ENCODE data around the gene LIPI. TPM values are rescaled to one million over a fixed set of nuclear protein-coding genes. Genes with fewer than 3 reads are reported as not detected.

LIPI gene
- total and polyA plus RNA-seq, 10 of the 15 experiments (the other 5 are each of a cell fraction or from before 2014, with no cell fraction given), result 0.05 to 0.32 (median 0.10) TPM; not detected in 5

- Histone ChIP-seq H2AFZ (ENCODE audit: control insufficient read depth, low read depth, low read length) (no peak overlapping the region), H3K9ac (ENCODE audit: control insufficient read depth, insufficient read depth, low read length) (no peak overlapping the region), H3K36me3 (ENCODE audit: control insufficient read depth in 2 of 2, insufficient read depth in 2 of 2, low read length in 1 of 2) (no peaks in the 10 kb centered on the region), H3K27me3 (replicated peaks in 1 of 2; ENCODE audit: control insufficient read depth in 2 of 2, insufficient read depth in 2 of 2, low read length in 1 of 2) (no peaks in the 10 kb centered on the region), H3K4me2 (ENCODE audit: control insufficient read depth, insufficient read depth) (no peak overlapping the region), H3K79me2 (ENCODE audit: control insufficient read depth, insufficient read depth, low read length) (no peaks in the 10 kb centered on the region), H3K4me1 (ENCODE audit: control insufficient read depth, insufficient read depth, low read length) (no peaks in the 10 kb centered on the region), H3K9me3 (replicated peaks; ENCODE audit: control insufficient read depth, insufficient read depth, low read length) (peaks cover 4% of the 10 kb centered on the region; the same call in 1 of the 3 replicates), H3K27ac (ENCODE audit: control insufficient read depth, insufficient read depth) (no peak overlapping the region), H3K4me3 (no peak overlapping the region), H4K20me1 (ENCODE audit: control insufficient read depth, insufficient read depth) (no peaks in the 10 kb centered on the region)
- no peak for DNase-seq (ENCODE audit: low read depth, low spot score)
- SMC1A ChIA-PET (ENCODE audit: uncharacterized antibody, unreplicated experiment), result no interaction called here
- no peak for FAIRE-seq
- no peak for ATAC-seq
- intact Hi-C loops (cut with micrococcal nuclease; ENCODE audit: unreplicated experiment), result no loop called here
- CTCF ChIA-PET, result interaction anchor here (1.1 kb wide), 1 partner anchor 42 kb away, joined by 3 read pairs; no protein-coding TSS in a partner anchor
- 98% methylated on average over 40 of the region's 40 CpGs for WGBS (ENCODE audit: insufficient coverage, insufficient replicate concordance, low lambda C conversion rate, missing lambda C conversion rate)
- BruUV-seq (replicated peaks), result no TSS peak
- RAD21 ChIA-PET (ENCODE audit: unreplicated experiment), result no interaction called here
- POLR2A ChIA-PET, result no interaction called here
- in situ Hi-C loops (cut with MboI), result loop anchor here (25.0 kb wide), 2 partner anchors 108 to 1658 kb away; partner anchors contain the start of gene USP25
- TF ChIP-seq CEBPB (IDR thresholded peaks at IDR 0.05; ENCODE audit: borderline replicate concordance in 1 of 2, low read depth in 2 of 2, low read length in 2 of 2) (no peak), TCF3 (IDR thresholded peaks at IDR 0.05; ENCODE audit: borderline replicate concordance, insufficient read depth, low read depth, low read length) (no peak), USF2 (IDR thresholded peaks at IDR 0.05; ENCODE audit: borderline replicate concordance, low read depth, low read length) (no peak), NKRF (conservative IDR thresholded peaks at IDR 0.05) (no peak), HDGF (IDR thresholded peaks at IDR 0.05) (no peak), ZNF622 (IDR thresholded peaks at IDR 0.05) (no peak), BACH1 (IDR thresholded peaks at IDR 0.05; ENCODE audit: borderline replicate concordance) (no peak)
- TF ChIP-seq, protein P1, sequence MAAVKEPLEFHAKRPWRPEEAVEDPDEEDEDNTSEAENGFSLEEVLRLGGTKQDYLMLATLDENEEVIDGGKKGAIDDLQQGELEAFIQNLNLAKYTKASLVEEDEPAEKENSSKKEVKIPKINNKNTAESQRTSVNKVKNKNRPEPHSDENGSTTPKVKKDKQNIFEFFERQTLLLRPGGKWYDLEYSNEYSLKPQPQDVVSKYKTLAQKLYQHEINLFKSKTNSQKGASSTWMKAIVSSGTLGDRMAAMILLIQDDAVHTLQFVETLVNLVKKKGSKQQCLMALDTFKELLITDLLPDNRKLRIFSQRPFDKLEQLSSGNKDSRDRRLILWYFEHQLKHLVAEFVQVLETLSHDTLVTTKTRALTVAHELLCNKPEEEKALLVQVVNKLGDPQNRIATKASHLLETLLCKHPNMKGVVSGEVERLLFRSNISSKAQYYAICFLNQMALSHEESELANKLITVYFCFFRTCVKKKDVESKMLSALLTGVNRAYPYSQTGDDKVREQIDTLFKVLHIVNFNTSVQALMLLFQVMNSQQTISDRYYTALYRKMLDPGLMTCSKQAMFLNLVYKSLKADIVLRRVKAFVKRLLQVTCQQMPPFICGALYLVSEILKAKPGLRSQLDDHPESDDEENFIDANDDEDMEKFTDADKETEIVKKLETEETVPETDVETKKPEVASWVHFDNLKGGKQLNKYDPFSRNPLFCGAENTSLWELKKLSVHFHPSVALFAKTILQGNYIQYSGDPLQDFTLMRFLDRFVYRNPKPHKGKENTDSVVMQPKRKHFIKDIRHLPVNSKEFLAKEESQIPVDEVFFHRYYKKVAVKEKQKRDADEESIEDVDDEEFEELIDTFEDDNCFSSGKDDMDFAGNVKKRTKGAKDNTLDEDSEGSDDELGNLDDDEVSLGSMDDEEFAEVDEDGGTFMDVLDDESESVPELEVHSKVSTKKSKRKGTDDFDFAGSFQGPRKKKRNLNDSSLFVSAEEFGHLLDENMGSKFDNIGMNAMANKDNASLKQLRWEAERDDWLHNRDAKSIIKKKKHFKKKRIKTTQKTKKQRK (IDR thresholded peaks at IDR 0.05; ENCODE audit: low read depth, low read length), result no peak
These were observed 131.9 kb downstream of the LIPI start for GRCh38 chr21:14078746-14079375.
